RWPE2 (cell line): ENCODE results near the gene CROCC2.

ENCODE experiments used
- ATAC-seq: fragments of 200-7000 bp; cut with Tn5 transposase; 3 replicates; pipeline ENCODE4 v1.9.1; 2021; ENCODE audit warnings: low read depth
- DNase-seq: peaks from one replicate; pipeline ENCODE4 v3.0.0-alpha.2; 2020; ENCODE audit warnings: low spot score
- H3K27ac ChIP-seq: fragments of 450-650 bp; 2 replicates; pipeline ENCODE4 v1.5.1; 2017; ENCODE audit warnings: mild to moderate bottlenecking; ENCODE audit not compliant: poor library complexity, severe bottlenecking
- H3K27me3 ChIP-seq: fragments of 250-450 bp; sonication (Bioruptor Pico); 2 replicates; pipeline ENCODE4 v1.5.1; 2021; ENCODE audit warnings: mild to moderate bottlenecking, moderate library complexity; ENCODE audit not compliant: insufficient read depth, poor library complexity, severe bottlenecking
- H3K36me3 ChIP-seq: fragments of 250-450 bp; sonication (Bioruptor Pico); 2 replicates; pipeline ENCODE4 v1.5.1; 2020; ENCODE audit warnings: low read depth, mild to moderate bottlenecking, moderate library complexity
- H3K4me1 ChIP-seq: fragments of 250-450 bp; sonication (Bioruptor Pico); 2 replicates; pipeline ENCODE4 v1.5.1; 2021; ENCODE audit warnings: mild to moderate bottlenecking, moderate library complexity; ENCODE audit not compliant: insufficient read depth, poor library complexity, severe bottlenecking
- H3K4me3 ChIP-seq: fragments of 250-450 bp; sonication (Bioruptor Pico); 2 replicates; pipeline ENCODE4 v1.5.1; 2021; ENCODE audit warnings: mild to moderate bottlenecking, moderate library complexity; ENCODE audit not compliant: severe bottlenecking
- H3K9me3 ChIP-seq: fragments of 250-450 bp; sonication (Bioruptor Pico); 2 replicates; pipeline ENCODE4 v1.5.1; 2021; ENCODE audit warnings: mild to moderate bottlenecking, moderate library complexity; ENCODE audit not compliant: severe bottlenecking
- CTCF ChIP-seq: fragments of 450-650 bp; IDR thresholded peaks from one replicate; pipeline ENCODE4 v1.5.1; 2017; ENCODE audit warnings: mild to moderate bottlenecking, moderate library complexity; ENCODE audit not compliant: poor library complexity, severe bottlenecking

The CROCC2 gene

DNA sequence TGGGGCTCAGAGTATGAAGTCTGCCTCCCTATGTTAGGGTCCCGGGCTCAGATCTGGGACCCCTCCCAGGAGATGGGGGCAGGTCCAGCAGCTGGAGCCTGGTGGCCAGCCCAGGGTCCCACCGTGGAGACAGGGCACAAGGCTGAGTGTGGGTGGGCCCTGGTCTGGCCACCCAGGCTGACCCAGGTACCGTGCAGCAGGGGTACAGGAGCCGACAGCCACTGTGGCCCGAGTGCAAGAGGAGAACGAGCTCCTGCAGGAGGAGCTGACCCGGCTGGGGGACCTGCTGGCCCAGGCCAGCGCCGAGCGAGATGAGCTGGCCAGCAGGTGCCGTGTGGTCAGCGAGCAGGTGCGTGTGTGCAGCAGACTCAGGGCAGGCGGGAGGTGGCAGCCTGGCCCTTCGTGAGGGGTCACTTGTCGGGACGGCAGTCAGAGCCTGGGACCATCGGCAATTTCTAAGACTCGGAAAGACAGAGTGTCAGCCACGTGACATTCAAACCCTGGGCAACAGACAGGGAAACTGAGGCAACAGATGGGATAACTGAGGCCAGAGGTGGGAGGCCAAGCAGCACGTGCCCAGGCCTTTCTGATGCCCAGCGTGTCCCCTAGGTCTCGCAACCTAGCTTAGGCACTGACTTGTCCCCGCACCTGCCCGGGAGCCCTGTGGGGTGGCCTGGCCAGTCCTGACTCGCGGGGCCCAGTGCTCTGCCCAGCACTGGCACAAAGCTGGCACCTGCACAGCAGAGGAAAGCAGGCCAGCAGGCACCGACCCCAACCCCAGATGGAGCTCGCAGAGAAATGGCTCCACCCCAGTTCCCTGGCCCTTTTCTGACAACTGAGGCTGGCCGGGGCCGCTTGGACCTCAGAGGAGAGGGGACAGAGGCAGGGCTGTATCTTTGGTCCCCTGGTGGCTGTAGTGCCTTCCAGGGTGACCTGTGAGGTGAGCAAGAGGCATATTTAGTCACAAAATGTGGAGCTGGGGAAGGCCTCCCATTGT is 13.9 kb downstream of the CROCC2 start:
- H3K27ac ChIP-seq = no peak overlapping the region

DNA sequence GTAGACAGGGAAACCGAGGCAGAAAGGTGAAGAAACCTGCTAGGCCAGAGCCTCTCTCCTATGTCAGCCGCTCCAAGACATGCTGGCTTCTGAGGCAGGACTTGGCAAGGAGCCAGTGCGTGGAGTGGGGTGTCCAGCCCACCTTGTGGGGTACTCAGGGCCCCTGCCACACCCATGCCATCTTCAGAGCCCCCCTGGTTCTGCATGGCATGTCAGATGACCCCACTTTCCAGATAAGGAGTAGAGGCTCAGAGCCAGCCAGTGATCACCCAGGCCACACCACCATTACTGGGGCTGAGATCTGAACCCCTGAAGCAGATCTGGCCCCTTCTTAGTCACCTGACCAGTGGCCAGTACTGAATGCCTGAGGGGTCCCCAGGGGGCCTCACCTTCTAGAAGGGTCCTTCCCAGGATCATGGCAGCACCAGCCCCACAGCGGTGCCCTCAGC is 14.7 kb downstream of the CROCC2 start:
- Histone ChIP-seq H3K4me3 (no peak overlapping the region), H3K27ac (no peak overlapping the region), H3K27me3 (no peaks in the 10 kb centered on the region), H3K4me1 (peaks cover 7% of the 10 kb centered on the region), H3K9me3 (no peaks in the 10 kb centered on the region), H3K36me3 (no peaks in the 10 kb centered on the region)
- no peak for TF ChIP-seq CTCF
- ATAC-seq = no peak
- peak; percentile 57 for DNase-seq

More for the DNA sequence above, 13.9 kb downstream of the CROCC2 start:
- ATAC-seq = no peak
- Histone ChIP-seq H3K4me1 (peaks cover 7% of the 10 kb centered on the region), H3K36me3 (no peaks in the 10 kb centered on the region), H3K4me3 (no peak overlapping the region), H3K27me3 (no peaks in the 10 kb centered on the region), H3K9me3 (no peaks in the 10 kb centered on the region)
- TF ChIP-seq CTCF = no peak
- peak; percentile 54 for DNase-seq

- peaks cover 7% of the 10 kb centered on the region for H3K4me1 ChIP-seq
Measured at GRCh38 chr2:240921311-240921994, 15.3 kb downstream of the CROCC2 start.

DNA sequence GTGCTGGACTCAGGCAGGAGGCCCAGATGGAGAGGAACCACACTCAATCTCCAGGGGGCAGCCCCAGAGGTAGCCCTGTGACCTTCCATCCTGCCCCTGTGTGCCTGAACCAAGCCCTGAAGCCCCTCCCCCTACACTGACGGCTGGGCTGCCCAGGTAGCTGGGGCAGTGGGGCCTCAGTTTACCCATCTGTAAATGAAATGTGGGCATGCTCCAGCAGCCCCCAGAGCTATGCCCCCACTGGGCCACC is 15.8 kb downstream of the CROCC2 start:
- H3K9me3 ChIP-seq = no peaks in the 10 kb centered on the region
- DNase-seq (peak; percentile 29), ATAC-seq (no peak)
- TF ChIP-seq CTCF = no peak
- no peaks in the 10 kb centered on the region for H3K27me3 ChIP-seq
- H3K36me3 ChIP-seq = no peaks in the 10 kb centered on the region
- no peak overlapping the region for H3K27ac ChIP-seq
- peaks cover 7% of the 10 kb centered on the region for H3K4me1 ChIP-seq
- no peak overlapping the region for H3K4me3 ChIP-seq

More at GRCh38 chr2:240921311-240921994, 15.3 kb downstream of the CROCC2 start:
- H3K27me3 ChIP-seq = no peaks in the 10 kb centered on the region
- no peak for TF ChIP-seq CTCF
- H3K9me3 ChIP-seq = no peaks in the 10 kb centered on the region
- ATAC-seq (peak; percentile 92), DNase-seq (peak; percentile 67)
- no peaks in the 10 kb centered on the region for H3K36me3 ChIP-seq
- no peak overlapping the region for H3K27ac ChIP-seq
- no peak overlapping the region for H3K4me3 ChIP-seq
